Left ventricle myocardium superior (tissue), 1 donor: ENCODE measurements around the gene TPM3. TPM values are rescaled to one million over a fixed set of nuclear protein-coding genes. Genes with fewer than 3 reads are reported as not detected.
"Not testable (repeated sequence)": the region's sequence is repeated elsewhere in the genome, so short reads cannot be mapped to it uniquely, and the experiment has no call there.

Experiments used
- ATAC-seq: fragments of 200-7000 bp; cut with Tn5 transposase; one replicate; pipeline ENCODE4 v1.9.1; 2020; ENCODE audit warnings: mild to moderate bottlenecking, moderate library complexity
- DNase-seq: peaks from one replicate; pipeline ENCODE4 v3.0.0-alpha.2; 2020
- intact Hi-C: fragments of 100-400 bp; cut with micrococcal nuclease; formaldehyde crosslinking; loops from one replicate; pipeline ENCODE4 v1.11.0; 2022
- total RNA-seq: library from RNA; stranded (reverse); fragmentation: NEBNext Ultra II Directional; extraction: Animal tissue kit (Norgen Biotek cat#: 25700); gene quantifications from one replicate; pipeline ENCODE4 v1.2.1, GENCODE V29; 2021
- donor health status: DM: no; HTN: yes; CAD: no; lungs with severe emphysema.

The TPM3 gene
- total RNA-seq, 1 donor from 2014 or later, result 77.1 TPM

- no peak for DNase-seq
- ATAC-seq, result no peak
- intact Hi-C loops, result no loop called here
Observed at GRCh38 chr1:154178013-154178412, 13.9 kb downstream of the TPM3 start.

GRCh38 chr1:154176337-154176736 is 15.6 kb downstream of the TPM3 start:
- DNase-seq (no peak), ATAC-seq (peak; percentile 63)
- intact Hi-C loops, result no loop called here

- intact Hi-C loops, result no loop called here
- DNase-seq (no peak), ATAC-seq (no peak)
Observed at GRCh38 chr1:154174654-154175053, 17.2 kb downstream of the TPM3 start.

- DNase-seq, result no peak
- intact Hi-C loops, result no loop called here
- ATAC-seq, result no peak
Observed at GRCh38 chr1:154171880-154172279, 20.0 kb downstream of the TPM3 start.

GRCh38 chr1:154171223-154171583 is 20.7 kb downstream of the TPM3 start:
- intact Hi-C loops, result no loop called here
- ATAC-seq, result no peak
- no peak for DNase-seq

- no peak for DNase-seq
Observed at GRCh38 chr1:154170547-154171222, 21.2 kb downstream of the TPM3 start.

GRCh38 chr1:154167461-154167860 is 24.4 kb downstream of the TPM3 start:
- ATAC-seq, result no peak
- no peak for DNase-seq
- intact Hi-C loops, result no loop called here

More at GRCh38 chr1:154170547-154171222, 21.2 kb downstream of the TPM3 start:
- intact Hi-C loops, result no loop called here
- no peak for ATAC-seq

GRCh38 chr1:154166207-154166606 is 25.7 kb downstream of the TPM3 start:
- DNase-seq (no peak), ATAC-seq (no peak)
- intact Hi-C loops, result no loop called here

- intact Hi-C loops, result no loop called here
- DNase-seq (no peak), ATAC-seq (no peak)
Observed at GRCh38 chr1:154159554-154159953, 32.3 kb downstream of the TPM3 start.

- no peak for ATAC-seq
- intact Hi-C loops, result no loop called here
- DNase-seq, result no peak
Observed at GRCh38 chr1:154158307-154159125, 33.4 kb downstream of the TPM3 start.

GRCh38 chr1:154157520-154158306 is 34.2 kb downstream of the TPM3 start:
- ATAC-seq (peak; percentile 8), DNase-seq (no peak)
- intact Hi-C loops, result no loop called here

GRCh38 chr1:154155251-154155650 is 36.6 kb downstream of the TPM3 start:
- intact Hi-C loops, result no loop called here
- ATAC-seq, result peak; percentile 30
- DNase-seq, result no peak

- peak; percentile 92 for DNase-seq
- intact Hi-C loops, result no loop called here
Observed at GRCh38 chr1:154154534-154155191, 37.2 kb downstream of the TPM3 start, which contains the start of gene NUP210L. TSS of gene NUP210L (minus strand) at chr1:154155073.

GRCh38 chr1:154154053-154154452 is 37.8 kb downstream of the TPM3 start:
- intact Hi-C loops, result no loop called here
- no peak for ATAC-seq
- no peak for DNase-seq

More at GRCh38 chr1:154154534-154155191, 37.2 kb downstream of the TPM3 start, which contains the start of gene NUP210L:
- peak; percentile 93 for ATAC-seq

GRCh38 chr1:154151311-154151710 is 40.6 kb downstream of the TPM3 start:
- intact Hi-C loops, result no loop called here
- no peak for DNase-seq
- no peak for ATAC-seq

- intact Hi-C loops, result no loop called here
- ATAC-seq (no peak), DNase-seq (no peak)
Observed at GRCh38 chr1:154148807-154149206, 43.1 kb downstream of the TPM3 start.

- ATAC-seq, DNase-seq, intact Hi-C loops: not testable (repeated sequence)
Observed at GRCh38 chr1:154147505-154147904, 44.4 kb downstream of the TPM3 start.

GRCh38 chr1:154145986-154146385 is 45.9 kb downstream of the TPM3 start:
- intact Hi-C loops, result no loop called here
- no peak for ATAC-seq

GRCh38 chr1:154142358-154142757 is 49.5 kb downstream of the TPM3 start:
- no peak for ATAC-seq

More at GRCh38 chr1:154145986-154146385, 45.9 kb downstream of the TPM3 start:
- DNase-seq, result no peak

More at GRCh38 chr1:154142358-154142757, 49.5 kb downstream of the TPM3 start:
- DNase-seq, result no peak
- intact Hi-C loops, result no loop called here
